Measurements from ENCODE around the gene MGAT4A. TPM values are rescaled to one million over a fixed set of nuclear protein-coding genes. Genes with fewer than 3 reads are reported as not detected.

Gene MGAT4A
- total and polyA plus RNA-seq, 2 of the 13 experiments (the other 11 are each of a cell fraction or from before 2014, with no cell fraction given), result 47.2 to 90.9 TPM

DNA sequence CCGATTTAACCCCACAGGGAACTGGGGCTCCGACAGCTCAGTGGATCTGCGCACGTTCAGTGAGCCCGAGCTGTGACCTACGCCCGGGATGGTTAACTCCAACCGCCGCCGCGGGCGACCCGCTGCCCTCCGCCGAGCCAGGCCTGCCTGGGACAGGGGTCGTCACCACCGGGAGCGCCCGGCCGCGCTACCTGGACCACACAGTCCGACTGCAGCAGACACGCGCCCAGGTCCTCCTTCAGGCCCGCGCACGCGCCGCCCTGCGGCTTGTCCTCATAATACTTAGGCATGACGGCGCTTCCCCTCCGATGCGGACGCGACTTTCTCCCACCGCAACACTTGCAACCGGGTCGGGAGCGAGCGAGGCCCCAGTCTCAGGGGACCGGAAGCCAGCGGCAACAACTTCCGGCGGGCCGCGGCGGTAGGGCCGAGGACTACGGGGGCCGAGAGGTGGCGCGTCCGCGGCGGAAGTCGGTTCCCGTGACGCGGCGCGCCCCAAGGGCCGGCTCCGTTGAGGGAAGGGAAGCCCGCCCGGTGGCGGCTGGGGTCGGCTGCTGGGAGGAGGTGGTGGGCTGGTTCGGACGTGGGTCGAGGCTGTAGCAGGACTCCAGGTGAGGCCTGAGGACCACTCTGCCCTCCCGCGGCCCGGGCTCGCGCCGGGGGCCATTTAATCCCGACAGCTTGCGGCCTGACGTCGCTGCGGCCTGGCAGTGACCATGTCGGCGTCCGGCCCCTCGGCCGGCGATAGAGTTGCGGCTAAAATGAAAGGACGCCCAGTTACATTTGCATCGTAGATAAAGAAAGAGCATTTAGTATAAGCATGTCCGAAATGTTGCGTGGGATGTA is 122.6 kb downstream of the MGAT4A start, which contains the start of the genes COA5 and UNC50 (continued):
- peak; percentile 24; the same call in 1 of the 2 replicates for TF ChIP-seq ZNF383 (CRISPR knock-in tag; IDR thresholded peaks at IDR 0.05; ENCODE audit: borderline replicate concordance)
- TF ChIP-seq MAFK (conservative IDR thresholded peaks at IDR 0.05 in 1 of 2, IDR thresholded peaks at IDR 0.05 in 1 of 2; ENCODE audit: low read length in 2 of 2), result no peak
- TF ChIP-seq ZSCAN9 (CRISPR knock-in tag; IDR thresholded peaks at IDR 0.05; ENCODE audit: borderline replicate concordance), result peak; percentile 8; the same call in 1 of the 2 replicates
- no peak for TF ChIP-seq PAF1 (CRISPR knock-in tag; IDR thresholded peaks at IDR 0.05)
- TF ChIP-seq ZNF572 (CRISPR knock-in tag; IDR thresholded peaks at IDR 0.05), result peak; percentile 87; the same call in 1 of the 2 replicates
- TF ChIP-seq, protein P1, sequence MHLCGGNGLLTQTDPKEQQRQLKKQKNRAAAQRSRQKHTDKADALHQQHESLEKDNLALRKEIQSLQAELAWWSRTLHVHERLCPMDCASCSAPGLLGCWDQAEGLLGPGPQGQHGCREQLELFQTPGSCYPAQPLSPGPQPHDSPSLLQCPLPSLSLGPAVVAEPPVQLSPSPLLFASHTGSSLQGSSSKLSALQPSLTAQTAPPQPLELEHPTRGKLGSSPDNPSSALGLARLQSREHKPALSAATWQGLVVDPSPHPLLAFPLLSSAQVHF (CRISPR knock-in tag; IDR thresholded peaks at IDR 0.05), result peak; percentile 98
- no peak for TF ChIP-seq ZNF282 (IDR thresholded peaks at IDR 0.05; ENCODE audit: partially characterized antibody)
- peak; percentile 64 for TF ChIP-seq CBX1 (IDR thresholded peaks at IDR 0.05; ENCODE audit: low read depth)
- TF ChIP-seq, protein P2, sequence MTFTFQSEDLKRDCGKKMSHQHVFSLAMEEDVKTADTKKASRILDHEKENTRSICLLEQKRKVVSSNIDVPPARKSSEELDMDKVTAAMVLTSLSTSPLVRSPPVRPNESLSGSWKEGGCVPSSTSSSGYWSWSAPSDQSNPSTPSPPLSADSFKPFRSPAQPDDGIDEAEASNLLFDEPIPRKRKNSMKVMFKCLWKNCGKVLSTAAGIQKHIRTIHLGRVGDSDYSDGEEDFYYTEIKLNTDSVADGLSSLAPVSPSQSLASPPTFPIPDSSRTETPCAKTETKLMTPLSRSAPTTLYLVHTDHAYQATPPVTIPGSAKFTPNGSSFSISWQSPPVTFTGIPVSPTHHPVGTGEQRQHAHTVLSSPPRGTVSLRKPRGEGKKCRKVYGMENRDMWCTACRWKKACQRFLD (CRISPR knock-in tag; IDR thresholded peaks at IDR 0.05; ENCODE audit: borderline replicate concordance), result peak; percentile 88; the same call in 1 of the 2 replicates
- no peak for TF ChIP-seq GTF2F1 (IDR thresholded peaks at IDR 0.05; ENCODE audit: low read length)
- TF ChIP-seq, protein P3, sequence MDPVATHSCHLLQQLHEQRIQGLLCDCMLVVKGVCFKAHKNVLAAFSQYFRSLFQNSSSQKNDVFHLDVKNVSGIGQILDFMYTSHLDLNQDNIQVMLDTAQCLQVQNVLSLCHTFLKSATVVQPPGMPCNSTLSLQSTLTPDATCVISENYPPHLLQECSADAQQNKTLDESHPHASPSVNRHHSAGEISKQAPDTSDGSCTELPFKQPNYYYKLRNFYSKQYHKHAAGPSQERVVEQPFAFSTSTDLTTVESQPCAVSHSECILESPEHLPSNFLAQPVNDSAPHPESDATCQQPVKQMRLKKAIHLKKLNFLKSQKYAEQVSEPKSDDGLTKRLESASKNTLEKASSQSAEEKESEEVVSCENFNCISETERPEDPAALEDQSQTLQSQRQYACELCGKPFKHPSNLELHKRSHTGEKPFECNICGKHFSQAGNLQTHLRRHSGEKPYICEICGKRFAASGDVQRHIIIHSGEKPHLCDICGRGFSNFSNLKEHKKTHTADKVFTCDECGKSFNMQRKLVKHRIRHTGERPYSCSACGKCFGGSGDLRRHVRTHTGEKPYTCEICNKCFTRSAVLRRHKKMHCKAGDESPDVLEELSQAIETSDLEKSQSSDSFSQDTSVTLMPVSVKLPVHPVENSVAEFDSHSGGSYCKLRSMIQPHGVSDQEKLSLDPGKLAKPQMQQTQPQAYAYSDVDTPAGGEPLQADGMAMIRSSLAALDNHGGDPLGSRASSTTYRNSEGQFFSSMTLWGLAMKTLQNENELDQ (CRISPR knock-in tag; IDR thresholded peaks at IDR 0.05; ENCODE audit: borderline replicate concordance), result peak; percentile 50; the same call in 1 of the 2 replicates
- TF ChIP-seq ZNF563 (CRISPR knock-in tag; IDR thresholded peaks at IDR 0.05), result peak; percentile 97
- TF ChIP-seq MAZ (IDR thresholded peaks at IDR 0.05; ENCODE audit: borderline replicate concordance, low read depth, low read length), result peak; percentile 44; the same call in 1 of the 2 replicates
- peak; percentile 91 for TF ChIP-seq MAZ (CRISPR knock-in tag; IDR thresholded peaks at IDR 0.05; ENCODE audit: low read depth)
- no peak for TF ChIP-seq MTA3 (CRISPR knock-in tag; IDR thresholded peaks at IDR 0.05)
- TF ChIP-seq ZBTB1 (CRISPR knock-in tag; IDR thresholded peaks at IDR 0.05; ENCODE audit: borderline replicate concordance), result no peak
- TF ChIP-seq ZNF24 (IDR thresholded peaks at IDR 0.05), result no peak
- peak; percentile 93 for TF ChIP-seq IRX3 (CRISPR knock-in tag; IDR thresholded peaks at IDR 0.05; ENCODE audit: borderline replicate concordance, low read depth)
- TF ChIP-seq REL (CRISPR knock-in tag; conservative IDR thresholded peaks at IDR 0.05), result peak; percentile 93; the same call in 1 of the 2 replicates
- TF ChIP-seq TBX3 (IDR thresholded peaks at IDR 0.05; ENCODE audit: borderline replicate concordance), result peak; percentile 43; the same call in 1 of the 2 replicates
- peak; percentile 62; the same call in 1 of the 2 replicates for TF ChIP-seq ZNF570 (CRISPR knock-in tag; IDR thresholded peaks at IDR 0.05; ENCODE audit: borderline replicate concordance)
- TF ChIP-seq ZNF614 (CRISPR knock-in tag; IDR thresholded peaks at IDR 0.05; ENCODE audit: borderline replicate concordance), result peak; percentile 89; the same call in 1 of the 2 replicates
- TF ChIP-seq FOSL1 (CRISPR knock-in tag; IDR thresholded peaks at IDR 0.05; ENCODE audit: borderline replicate concordance), result 0 out of 2 replicates have a peak, but pooled peaks have one; percentile 22
- TF ChIP-seq GFI1 (CRISPR knock-in tag; IDR thresholded peaks at IDR 0.05; ENCODE audit: borderline replicate concordance), result peak; percentile 85
- TF ChIP-seq, protein P4, sequence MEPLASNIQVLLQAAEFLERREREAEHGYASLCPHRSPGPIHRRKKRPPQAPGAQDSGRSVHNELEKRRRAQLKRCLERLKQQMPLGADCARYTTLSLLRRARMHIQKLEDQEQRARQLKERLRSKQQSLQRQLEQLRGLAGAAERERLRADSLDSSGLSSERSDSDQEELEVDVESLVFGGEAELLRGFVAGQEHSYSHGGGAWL (CRISPR knock-in tag; IDR thresholded peaks at IDR 0.05), result peak; percentile 92
